GM12878 (cell line): ENCODE data around the gene CACTIN. TPM values are rescaled to one million over a fixed set of nuclear protein-coding genes. Genes with fewer than 3 reads are reported as not detected.

Experiments
- ATAC-seq: fragments of 200-7000 bp; cut with Tn5 transposase; 3 replicates; pipeline ENCODE4 v1.9.1; 2020; ENCODE audit warnings: mild to moderate bottlenecking, moderate library complexity
- BruUV-seq: library from RNA; stranded (reverse); fragments of 400-500 nt; replicated peaks from 2 replicates; lab custom pipeline; 2021; lab: Mats Ljungman, UMichigan
- CTCF ChIA-PET: fragments of 300-600 bp; sonication (Branson Sonifier 250); formaldehyde crosslinking; extraction: SDS; loops from one replicate; lab custom pipeline; 2021; ENCODE audit warnings: inconsistent platforms; lab: Yijun Ruan, JAX
- POLR2A ChIA-PET: fragments of 350-600 bp; formaldehyde crosslinking; extraction: SDS; loops from one replicate; lab custom pipeline; 2021; ENCODE audit warnings: inconsistent platforms; lab: Charles Lee
- RAD21 ChIA-PET: fragments of 300-600 bp; sonication (Branson Sonifier 250); formaldehyde crosslinking; loops from one replicate; lab custom pipeline; 2023; ENCODE audit warnings: antibody characterized with exemption; ENCODE audit not compliant: unreplicated experiment; lab: Charles Lee
- SMC1A ChIA-PET: fragments of 300-600 bp; sonication (Branson Sonifier 250); formaldehyde crosslinking; loops from one replicate; lab custom pipeline; 2023; ENCODE audit not compliant: unreplicated experiment, uncharacterized antibody; lab: Charles Lee
- DNase-seq: peaks from one replicate; pipeline ENCODE4 v3.0.0-alpha.2; 2011; ENCODE audit warnings: low read depth, low spot score
- FAIRE-seq: peaks from 3 replicates; lab custom pipeline; 2011; peaks lifted over from hg19 to GRCh38; lab: Jason Lieb, UNC
- H2AFZ ChIP-seq: 2 replicates; pipeline ENCODE4 v1.6.0; 2011; ENCODE audit warnings: low read depth, low read length, control low read depth; ENCODE audit not compliant: control insufficient read depth
- H3K27ac ChIP-seq: 2 replicates; pipeline ENCODE4 v1.5.1; 2011; ENCODE audit warnings: control low read depth; ENCODE audit not compliant: control insufficient read depth, insufficient read depth
- H3K27me3 ChIP-seq, 2 experiments: replicated peaks in 1 of 2; 2 replicates each; pipeline versions ENCODE4 v1.6.0 to v1.6.1; 2011; ENCODE audit warnings: low read length in 1 of 2; ENCODE audit not compliant: control insufficient read depth in 2 of 2, insufficient read depth in 2 of 2
- H3K36me3 ChIP-seq, 2 experiments: 2 replicates each; pipeline ENCODE4 v1.5.1; 2011; ENCODE audit warnings: low read length in 1 of 2; ENCODE audit not compliant: control insufficient read depth in 2 of 2, insufficient read depth in 2 of 2
- H3K4me1 ChIP-seq: 2 replicates; pipeline ENCODE4 v1.6.1; 2011; ENCODE audit warnings: mild to moderate bottlenecking, low read length, moderate library complexity, mixed read lengths; ENCODE audit not compliant: control insufficient read depth, insufficient read depth
- H3K4me2 ChIP-seq: 2 replicates; pipeline ENCODE4 v1.6.0; 2011; ENCODE audit warnings: control low read depth; ENCODE audit not compliant: control insufficient read depth, insufficient read depth
- H3K4me3 ChIP-seq: fragments of 200-600 bp; sonication (generic); 2 replicates; pipeline ENCODE4 v1.5.1; 2016
- H3K79me2 ChIP-seq: 2 replicates; pipeline ENCODE4 v1.6.0; 2011; ENCODE audit warnings: low read length; ENCODE audit not compliant: control insufficient read depth, insufficient read depth
- H3K9ac ChIP-seq: 2 replicates; pipeline ENCODE4 v1.8.0; 2011; ENCODE audit warnings: low read length, control low read depth, mixed read lengths; ENCODE audit not compliant: control insufficient read depth, insufficient read depth
- H3K9me3 ChIP-seq: replicated peaks from 3 replicates; pipeline ENCODE4 v1.5.1; 2011; ENCODE audit warnings: mild to moderate bottlenecking, low read length; ENCODE audit not compliant: control insufficient read depth, insufficient read depth
- H4K20me1 ChIP-seq: 2 replicates; pipeline ENCODE4 v1.6.0; 2011; ENCODE audit not compliant: control insufficient read depth, insufficient read depth
- HCFC1 ChIP-seq: fragments of 150-350 bp; IDR thresholded peaks from 2 replicates; pipeline ENCODE4 v1.6.1; 2014; ENCODE audit warnings: low read length
- IRF4 ChIP-seq: IDR thresholded peaks from 2 replicates; pipeline ENCODE4 v1.6.1; 2011; ENCODE audit warnings: low read depth, low read length
- SMAD1 ChIP-seq: fragments of 450-650 bp; IDR thresholded peaks from 2 replicates; pipeline ENCODE4 v1.6.1; 2018; ENCODE audit warnings: mild to moderate bottlenecking, low read depth; ENCODE audit not compliant: partially characterized antibody
- SREBF2 ChIP-seq: IDR thresholded peaks from 2 replicates; pipeline ENCODE4 v1.6.1; 2012; ENCODE audit warnings: mild to moderate bottlenecking, low read length
- WGBS: methylation state at CpG from one replicate; pipeline ENCODE4 v1.1.6; 2016; ENCODE audit warnings: low lambda C conversion rate; ENCODE audit not compliant: insufficient replicate concordance, insufficient coverage; ENCODE audit errors: missing lambda C conversion rate; 5-methylcytosine and 5-hydroxymethylcytosine counted together
- in situ Hi-C: fragments of 300-500 bp; cut with MboI; formaldehyde crosslinking; loops from 9 replicates; pipeline ENCODE4 v1.14.3; 2018; ENCODE audit warnings: mixed read lengths
- intact Hi-C: fragments of 100-400 bp; cut with micrococcal nuclease; formaldehyde crosslinking; loops from one replicate; pipeline ENCODE4 v1.14.2; 2022; ENCODE audit not compliant: unreplicated experiment
- polyA plus RNA-seq, 11 experiments: library from polyadenylated mRNA; depleted of rRNA in 4 of 11; unstranded in 6 of 11; stranded (reverse) in 5 of 11; fragments of >200 nt; fragmentation: Nextera tagmentation in 4 of 11; fragmentation: Illumina TruSeq in 1 of 11; extraction: Ambion mirVana in 4 of 11; extraction: Trizol in 1 of 11; gene quantifications; 1 replicate in 1 of 11; 2 replicates in 10 of 11; pipeline versions ENCODE4 v1.2.1 to v1.2.3, GENCODE V29; 2011 to 2016; ENCODE audit warnings: inconsistent platforms in 2 of 11, missing spikeins in 2 of 11, low read depth in 1 of 11
- total RNA-seq, 4 experiments: library from RNA; depleted of rRNA in 3 of 4; stranded (reverse); fragments of >200 nt in 3 of 4; fragmentation: Illumina TruSeq in 1 of 4; extraction: Trizol in 1 of 4; gene quantifications; 2 replicates each; pipeline versions ENCODE4 v1.2.1 to v1.2.3, GENCODE V29; 2013 to 2021
- TF ChIP-seq, protein P1 (sequence below): fragments of 450-650 bp; IDR thresholded peaks from 2 replicates; pipeline ENCODE4 v1.6.1; 2017; ENCODE audit warnings: mild to moderate bottlenecking

The CACTIN gene
- total and polyA plus RNA-seq, 10 of the 15 experiments (the other 5 are each of a cell fraction or from before 2014, with no cell fraction given): 0.40 to 31.4 (median 12.5) TPM

DNA sequence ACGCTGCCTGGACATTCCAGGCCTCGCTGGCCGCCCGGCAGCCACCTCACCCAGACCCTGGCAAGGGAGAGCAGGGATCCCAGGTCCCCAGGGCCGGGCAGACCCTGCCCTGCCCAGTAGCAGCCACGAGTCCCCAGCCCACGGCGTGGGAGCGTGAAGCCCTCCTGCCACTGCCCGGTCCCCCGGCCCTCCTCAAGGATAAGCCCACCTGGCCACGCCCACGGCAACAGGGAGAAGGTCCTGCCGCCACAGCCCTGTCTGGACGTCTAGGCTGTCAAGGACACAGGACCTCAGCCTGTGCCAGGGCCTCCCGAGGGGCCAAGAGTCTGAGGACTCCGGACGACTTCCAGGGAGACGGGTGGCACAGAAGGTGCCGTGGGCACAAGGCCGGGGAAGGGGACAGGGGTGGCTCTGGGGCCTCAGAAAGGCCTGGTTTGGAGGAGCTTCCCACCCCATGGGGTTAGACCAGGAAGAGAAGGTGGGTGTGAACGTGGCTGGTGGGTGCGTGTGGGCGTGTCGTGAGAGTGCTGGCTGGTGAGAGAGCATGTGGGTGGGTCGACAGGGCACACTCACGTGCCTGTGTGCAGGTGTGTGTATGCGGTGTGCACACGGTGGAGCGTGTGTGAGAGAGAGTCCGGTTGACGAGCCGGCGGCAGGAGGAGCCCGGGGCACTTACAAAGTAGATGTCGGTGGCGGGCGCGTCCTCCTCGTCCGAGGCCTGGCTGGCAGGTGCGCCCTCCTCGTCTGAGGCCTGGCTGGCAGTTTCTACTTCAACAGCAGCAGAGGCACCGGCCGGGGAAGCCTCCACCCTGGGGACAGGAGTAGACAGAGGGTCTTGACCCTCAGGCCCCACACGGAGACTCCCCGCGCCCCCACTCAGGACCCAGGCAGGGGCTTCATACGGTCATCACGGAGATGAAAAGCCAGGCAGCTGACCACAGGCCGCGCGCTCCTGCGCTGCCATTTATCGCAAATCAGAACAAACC lies 11.9 kb upstream of the CACTIN start:
- CTCF ChIA-PET: no interaction called here
- DNase-seq (no peak), ATAC-seq (no peak), FAIRE-seq (no peak)
- Histone ChIP-seq H3K27me3 (no peaks in the 10 kb centered on the region), H3K79me2 (no peaks in the 10 kb centered on the region), H3K27ac (no peak overlapping the region), H3K9me3 (no peaks in the 10 kb centered on the region), H3K4me1 (no peaks in the 10 kb centered on the region), H4K20me1 (no peaks in the 10 kb centered on the region), H3K4me2 (no peak overlapping the region), H3K9ac (no peak overlapping the region), H3K4me3 (no peak overlapping the region), H3K36me3 (no peaks in the 10 kb centered on the region; a peak in 1 of 4 replicates), H2AFZ (no peak overlapping the region)
- TF ChIP-seq SREBF2: no peak
- TF ChIP-seq, protein P1, sequence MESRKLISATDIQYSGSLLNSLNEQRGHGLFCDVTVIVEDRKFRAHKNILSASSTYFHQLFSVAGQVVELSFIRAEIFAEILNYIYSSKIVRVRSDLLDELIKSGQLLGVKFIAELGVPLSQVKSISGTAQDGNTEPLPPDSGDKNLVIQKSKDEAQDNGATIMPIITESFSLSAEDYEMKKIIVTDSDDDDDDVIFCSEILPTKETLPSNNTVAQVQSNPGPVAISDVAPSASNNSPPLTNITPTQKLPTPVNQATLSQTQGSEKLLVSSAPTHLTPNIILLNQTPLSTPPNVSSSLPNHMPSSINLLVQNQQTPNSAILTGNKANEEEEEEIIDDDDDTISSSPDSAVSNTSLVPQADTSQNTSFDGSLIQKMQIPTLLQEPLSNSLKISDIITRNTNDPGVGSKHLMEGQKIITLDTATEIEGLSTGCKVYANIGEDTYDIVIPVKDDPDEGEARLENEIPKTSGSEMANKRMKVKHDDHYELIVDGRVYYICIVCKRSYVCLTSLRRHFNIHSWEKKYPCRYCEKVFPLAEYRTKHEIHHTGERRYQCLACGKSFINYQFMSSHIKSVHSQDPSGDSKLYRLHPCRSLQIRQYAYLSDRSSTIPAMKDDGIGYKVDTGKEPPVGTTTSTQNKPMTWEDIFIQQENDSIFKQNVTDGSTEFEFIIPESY: no peak
- TF ChIP-seq SMAD1: no peak
- TF ChIP-seq IRF4: no peak
- no peak for TF ChIP-seq HCFC1
- in situ Hi-C loops: no loop called here
- POLR2A ChIA-PET: no interaction called here
- RAD21 ChIA-PET: no interaction called here
- no TSS peak for BruUV-seq
- WGBS: 91% methylated on average over 47 of the region's 55 CpGs
- SMC1A ChIA-PET: no interaction called here
- intact Hi-C loops: no loop called here
